H9 (cell line): ENCODE measurements around the gene TMEM129. TPM values are rescaled to one million over a fixed set of nuclear protein-coding genes. Genes with fewer than 3 reads are reported as not detected.
A peak's percentile ranks its signal among the peaks of the same experiment; 100 is the strongest.

Experiments
- DNase-seq: peaks from one replicate; pipeline ENCODE4 v3.0.0-alpha.2; 2017
- H2AFZ ChIP-seq: one replicate; pipeline ENCODE4 v1.6.1; 2013; ENCODE audit warnings: mild to moderate bottlenecking, low read length, control low read depth, moderate library complexity
- H2AK5ac ChIP-seq: 2 replicates; pipeline ENCODE4 v1.6.1; 2013; ENCODE audit warnings: low read length, control low read depth, mixed read lengths; ENCODE audit not compliant: insufficient read length
- H2BK120ac ChIP-seq: one replicate; pipeline ENCODE4 v1.6.1; 2013; ENCODE audit warnings: low read depth, mild to moderate bottlenecking, low read length, control low read depth, inconsistent platforms; ENCODE audit not compliant: poor library complexity, severe bottlenecking
- H2BK12ac ChIP-seq: 2 replicates; pipeline ENCODE4 v1.6.1; 2013; ENCODE audit warnings: low read length, control low read depth, mixed read lengths, low read depth; ENCODE audit not compliant: insufficient read length
- H2BK15ac ChIP-seq: 2 replicates; pipeline ENCODE4 v1.6.1; 2013; ENCODE audit warnings: low read depth, low read length, control low read depth
- H2BK20ac ChIP-seq: one replicate; pipeline ENCODE4 v1.6.1; 2013; ENCODE audit warnings: low read depth, mild to moderate bottlenecking, low read length, control low read depth, inconsistent platforms; ENCODE audit not compliant: poor library complexity, severe bottlenecking
- H2BK5ac ChIP-seq: 2 replicates; pipeline ENCODE4 v1.6.1; 2013; ENCODE audit warnings: low read length, control low read depth, mixed read lengths; ENCODE audit not compliant: insufficient read length
- H3K14ac ChIP-seq: 2 replicates; pipeline ENCODE4 v1.6.1; 2013; ENCODE audit warnings: low read length, control low read depth; ENCODE audit not compliant: insufficient read depth
- H3K18ac ChIP-seq: 2 replicates; pipeline ENCODE4 v1.6.1; 2013; ENCODE audit warnings: low read depth, mild to moderate bottlenecking, mixed read lengths, low read length, control low read depth; ENCODE audit not compliant: insufficient read length
- H3K23ac ChIP-seq: 2 replicates; pipeline ENCODE4 v1.6.1; 2013; ENCODE audit warnings: low read length, control low read depth, mixed read lengths, low read depth; ENCODE audit not compliant: insufficient read length
- H3K23me2 ChIP-seq: 2 replicates; pipeline ENCODE4 v1.6.1; 2013; ENCODE audit warnings: low read depth, mild to moderate bottlenecking, mixed read lengths, low read length, control low read depth; ENCODE audit not compliant: insufficient read length, poor library complexity, severe bottlenecking
- H3K27ac ChIP-seq: 2 replicates; pipeline ENCODE4 v1.5.1; 2013; ENCODE audit warnings: low read length, control low read depth, mixed read lengths, low read depth; ENCODE audit not compliant: insufficient read length
- H3K27me3 ChIP-seq: 2 replicates; pipeline ENCODE4 v1.6.1; 2013; ENCODE audit warnings: low read length, control low read depth, inconsistent platforms; ENCODE audit not compliant: insufficient read depth
- H3K4ac ChIP-seq: 2 replicates; pipeline ENCODE4 v1.6.1; 2013; ENCODE audit warnings: low read depth, mild to moderate bottlenecking, control low read depth, inconsistent platforms, low read length, moderate library complexity
- H3K4me1 ChIP-seq: 2 replicates; pipeline ENCODE4 v1.6.1; 2013; ENCODE audit warnings: low read length, control low read depth, inconsistent platforms; ENCODE audit not compliant: insufficient read depth
- H3K4me2 ChIP-seq: 2 replicates; pipeline ENCODE4 v1.6.1; 2013; ENCODE audit warnings: low read length, control low read depth, mixed read lengths; ENCODE audit not compliant: insufficient read length, insufficient read depth
- H3K56ac ChIP-seq: 2 replicates; pipeline ENCODE4 v1.6.1; 2013; ENCODE audit warnings: low read depth, mild to moderate bottlenecking, mixed read lengths, low read length, control low read depth; ENCODE audit not compliant: insufficient read length
- H3K79me1 ChIP-seq: 2 replicates; pipeline ENCODE4 v1.6.1; 2013; ENCODE audit warnings: low read depth, mild to moderate bottlenecking, moderate library complexity, low read length, control low read depth, inconsistent platforms; ENCODE audit not compliant: insufficient read depth, poor library complexity, severe bottlenecking
- H3K79me2 ChIP-seq: 2 replicates; pipeline ENCODE4 v1.6.1; 2013; ENCODE audit warnings: low read length, control low read depth, inconsistent platforms; ENCODE audit not compliant: insufficient read depth
- H3K9ac ChIP-seq: 2 replicates; pipeline ENCODE4 v1.6.1; 2013; ENCODE audit warnings: low read length, control low read depth, mixed read lengths; ENCODE audit not compliant: insufficient read length; ENCODE audit errors: extremely low read depth
- H3K9me3 ChIP-seq: one replicate; pipeline ENCODE4 v1.6.1; 2013; ENCODE audit warnings: low read depth, low read length, inconsistent platforms; ENCODE audit not compliant: control insufficient read depth
- H3T11ph ChIP-seq: one replicate; pipeline ENCODE4 v1.6.1; 2013; ENCODE audit warnings: mild to moderate bottlenecking, low read length, control low read depth, inconsistent platforms
- H4K20me1 ChIP-seq: one replicate; pipeline ENCODE4 v1.6.1; 2013; ENCODE audit not compliant: control insufficient read depth, insufficient read length, insufficient read depth
- H4K5ac ChIP-seq: 2 replicates; pipeline ENCODE4 v1.6.1; 2013; ENCODE audit warnings: low read depth, mild to moderate bottlenecking, mixed read lengths, low read length, control low read depth; ENCODE audit not compliant: insufficient read length
- H4K8ac ChIP-seq: replicated peaks from 2 replicates; pipeline ENCODE4 v1.6.1; 2013; ENCODE audit warnings: low read length, control low read depth, mixed read lengths, low read depth; ENCODE audit not compliant: insufficient read length
- H4K91ac ChIP-seq: 2 replicates; pipeline ENCODE4 v1.6.1; 2013; ENCODE audit warnings: low read depth, mild to moderate bottlenecking, moderate library complexity, mixed read lengths, low read length, control low read depth; ENCODE audit not compliant: insufficient read length
- H3K27ac Mint-ChIP-seq, 3 experiments: 2 replicates in 2 of 3; 3 replicates in 1 of 3; pipeline ENCODE4 v1.8.0; 2020 to 2021; ENCODE audit warnings: mixed read lengths in 3 of 3, mild to moderate bottlenecking in 1 of 3, moderate library complexity in 1 of 3
- H3K27me3 Mint-ChIP-seq: 2 replicates; pipeline ENCODE4 v1.8.0; 2021; ENCODE audit warnings: low read depth, mild to moderate bottlenecking, moderate library complexity, mixed read lengths
- H3K36me3 Mint-ChIP-seq, 3 experiments: 2 replicates in 2 of 3; 3 replicates in 1 of 3; pipeline ENCODE4 v1.8.0; 2020 to 2021; ENCODE audit warnings: low read depth in 3 of 3, mixed read lengths in 3 of 3; ENCODE audit not compliant: insufficient read depth in 1 of 3
- H3K4me1 Mint-ChIP-seq, 2 experiments: 2 replicates each; pipeline ENCODE4 v1.8.0; 2020; ENCODE audit warnings: mixed read lengths in 2 of 2
- H3K4me3 Mint-ChIP-seq, 2 experiments: 2 replicates in 1 of 2; 3 replicates in 1 of 2; pipeline ENCODE4 v1.8.0; 2020 to 2021; ENCODE audit warnings: mild to moderate bottlenecking in 2 of 2, mixed read lengths in 2 of 2, moderate library complexity in 1 of 2
- H3K9me3 Mint-ChIP-seq, 2 experiments: 2 replicates in 1 of 2; 3 replicates in 1 of 2; pipeline ENCODE4 v1.8.0; 2020; ENCODE audit warnings: mild to moderate bottlenecking in 2 of 2, mixed read lengths in 2 of 2, moderate library complexity in 1 of 2
- CTCF ChIP-seq: fragments of 200-600 bp; sonication (generic); conservative IDR thresholded peaks from 3 replicates; pipeline ENCODE4 v1.8.0; 2021; ENCODE audit warnings: antibody characterized with exemption, mild to moderate bottlenecking
- WGBS: extraction: QIAGEN DNeasy Blood & Tissue Kit; methylation state at CpG from one replicate; pipeline ENCODE4 v1.1.7; 2013; ENCODE audit warnings: missing lambda C conversion rate, low lambda C conversion rate, mixed read lengths; ENCODE audit not compliant: insufficient read length; ENCODE audit errors: extremely low coverage; 5-methylcytosine and 5-hydroxymethylcytosine counted together
- total RNA-seq: library from RNA; stranded (reverse); gene quantifications from 2 replicates; pipeline ENCODE4 v1.2.1, GENCODE V29; 2021

Gene TMEM129
- total RNA-seq, 1 experiment from 2014 or later, result 27.3 TPM

DNA sequence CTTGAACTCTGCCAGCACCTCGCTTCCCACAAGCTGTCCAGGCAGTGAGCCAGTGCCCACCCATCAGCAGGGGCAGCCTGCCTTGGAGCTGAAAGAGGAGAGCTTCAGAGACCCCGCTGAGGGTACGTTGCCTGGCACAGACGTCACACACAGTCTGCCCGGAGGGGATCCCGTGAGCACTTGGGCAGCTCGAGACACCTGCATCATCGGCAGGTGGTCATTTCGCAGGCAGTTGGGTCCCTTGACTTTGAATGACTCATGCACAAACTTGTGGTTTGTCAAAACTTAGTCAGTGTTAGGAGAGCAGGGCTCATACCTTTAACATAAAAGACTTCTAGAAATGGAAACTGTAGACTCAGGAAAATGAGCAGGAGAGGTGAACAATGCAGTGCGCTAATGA is 10.1 kb upstream of the TMEM129 start:
- no peak overlapping the region for H4K91ac ChIP-seq
- H2BK120ac ChIP-seq, result no peak overlapping the region
- no peak overlapping the region for H3K18ac ChIP-seq
- no peak overlapping the region for H2BK12ac ChIP-seq
- Mint-ChIP-seq H3K36me3 (peaks cover 67 to 96% (median 94%) of the 10 kb centered on the region in 3 experiments), H3K9me3 (no peaks in the 10 kb centered on the region), H3K4me3 (no peak overlapping the region), H3K4me1 (peaks cover 4 to 7% of the 10 kb centered on the region in 2 experiments), H3K27ac (peak overlapping the region in 1 of 3 experiments; percentile 18; a peak in 1 of 7 replicates), H3K27me3 (no peaks in the 10 kb centered on the region)
- no peaks in the 10 kb centered on the region for H3K9me3 ChIP-seq
- H3K9ac ChIP-seq, result no peak overlapping the region
- H3K23ac ChIP-seq, result no peak overlapping the region
- H2AFZ ChIP-seq, result no peak overlapping the region
- H3K4me2 ChIP-seq, result no peak overlapping the region
- peaks cover 2% of the 10 kb centered on the region; the same call in 1 of the 2 replicates for H3K79me2 ChIP-seq
- H2AK5ac ChIP-seq, result no peak overlapping the region
- H3K79me1 ChIP-seq, result no peaks in the 10 kb centered on the region
- no peak overlapping the region for H3K27ac ChIP-seq
- H4K20me1 ChIP-seq, result peaks cover 5% of the 10 kb centered on the region
- H2BK20ac ChIP-seq, result no peak overlapping the region
- no peaks in the 10 kb centered on the region for H3K23me2 ChIP-seq
- no peak overlapping the region for H3K4ac ChIP-seq
- no peak for TF ChIP-seq CTCF
- no peaks in the 10 kb centered on the region for H3K4me1 ChIP-seq
- H2BK15ac ChIP-seq, result no peak overlapping the region
- H4K5ac ChIP-seq, result no peak overlapping the region
- H2BK5ac ChIP-seq, result no peak overlapping the region
- H3T11ph ChIP-seq, result no peak overlapping the region
- H3K56ac ChIP-seq, result no peak overlapping the region
- H4K8ac ChIP-seq, result no peak overlapping the region
- DNase-seq, result no peak
- no peaks in the 10 kb centered on the region for H3K27me3 ChIP-seq
- no CpG with 5 or more reads among the region's 10 CpGs for WGBS
- no peak overlapping the region for H3K14ac ChIP-seq
